Measurements from ENCODE around the gene PDE7B.

The PDE7B gene

GRCh38 chr6:136092897-136093296, 241.4 kb downstream of the PDE7B start:
- Histone ChIP-seq H3K4me3 (IDR thresholded peaks at IDR 0.05; ENCODE audit: insufficient read depth, low read depth, low read length) (no peak overlapping the region), H3K27ac (no peak overlapping the region)

GRCh38 chr6:136093835-136094234, 242.3 kb downstream of the PDE7B start:
- Histone ChIP-seq H2AFZ (ENCODE audit: low read depth) (no peak overlapping the region), H3K36me3 (ENCODE audit: insufficient read depth) (no peaks in the 10 kb centered on the region), H3K4me3 (IDR thresholded peaks at IDR 0.05; ENCODE audit: insufficient read depth, low read depth, low read length) (no peak overlapping the region), H4K20me1 (ENCODE audit: insufficient read depth) (no peaks in the 10 kb centered on the region), H3K27me3 (ENCODE audit: insufficient read depth, low read depth) (no peaks in the 10 kb centered on the region), H3K4me1 (ENCODE audit: low read depth, poor library complexity, severe bottlenecking) (no peaks in the 10 kb centered on the region), H3K79me2 (ENCODE audit: insufficient read depth, low read depth) (no peaks in the 10 kb centered on the region), H3K9ac (no peak overlapping the region), H3K4me2 (no peak overlapping the region), H3K27ac (no peak overlapping the region)
- no peak for TF ChIP-seq CTCF (conservative IDR thresholded peaks at IDR 0.05; ENCODE audit: low read depth, low read length)

More at GRCh38 chr6:136092897-136093296, 241.4 kb downstream of the PDE7B start:
- Histone ChIP-seq H3K36me3 (ENCODE audit: insufficient read depth) (no peaks in the 10 kb centered on the region), H3K4me1 (ENCODE audit: low read depth, poor library complexity, severe bottlenecking) (no peaks in the 10 kb centered on the region), H3K79me2 (ENCODE audit: insufficient read depth, low read depth) (no peaks in the 10 kb centered on the region), H2AFZ (ENCODE audit: low read depth) (no peak overlapping the region), H3K27me3 (ENCODE audit: insufficient read depth, low read depth) (no peaks in the 10 kb centered on the region), H3K9ac (no peak overlapping the region), H3K4me2 (no peak overlapping the region), H4K20me1 (ENCODE audit: insufficient read depth) (no peaks in the 10 kb centered on the region)
- no peak for TF ChIP-seq CTCF (conservative IDR thresholded peaks at IDR 0.05; ENCODE audit: low read depth, low read length)

GRCh38 chr6:136094812-136095211, 243.3 kb downstream of the PDE7B start:
- Histone ChIP-seq H4K20me1 (ENCODE audit: insufficient read depth) (no peaks in the 10 kb centered on the region), H3K9ac (no peak overlapping the region), H2AFZ (ENCODE audit: low read depth) (no peak overlapping the region), H3K4me1 (ENCODE audit: low read depth, poor library complexity, severe bottlenecking) (no peaks in the 10 kb centered on the region), H3K27me3 (ENCODE audit: insufficient read depth, low read depth) (no peaks in the 10 kb centered on the region), H3K27ac (no peak overlapping the region), H3K4me2 (no peak overlapping the region), H3K4me3 (IDR thresholded peaks at IDR 0.05; ENCODE audit: insufficient read depth, low read depth, low read length) (no peak overlapping the region), H3K36me3 (ENCODE audit: insufficient read depth) (no peaks in the 10 kb centered on the region), H3K79me2 (ENCODE audit: insufficient read depth, low read depth) (no peaks in the 10 kb centered on the region)
- no peak for TF ChIP-seq CTCF (conservative IDR thresholded peaks at IDR 0.05; ENCODE audit: low read depth, low read length)

- Histone ChIP-seq H3K9ac (no peak overlapping the region), H3K27me3 (ENCODE audit: insufficient read depth, low read depth) (no peaks in the 10 kb centered on the region), H3K36me3 (ENCODE audit: insufficient read depth) (no peaks in the 10 kb centered on the region), H2AFZ (ENCODE audit: low read depth) (no peak overlapping the region), H3K4me1 (ENCODE audit: low read depth, poor library complexity, severe bottlenecking) (no peaks in the 10 kb centered on the region), H3K27ac (no peak overlapping the region), H3K79me2 (ENCODE audit: insufficient read depth, low read depth) (no peaks in the 10 kb centered on the region), H4K20me1 (ENCODE audit: insufficient read depth) (no peaks in the 10 kb centered on the region), H3K4me3 (IDR thresholded peaks at IDR 0.05; ENCODE audit: insufficient read depth, low read depth, low read length) (no peak overlapping the region), H3K4me2 (no peak overlapping the region)
- TF ChIP-seq CTCF (conservative IDR thresholded peaks at IDR 0.05; ENCODE audit: low read depth, low read length): no peak
Measured at GRCh38 chr6:136095986-136096385, 244.5 kb downstream of the PDE7B start.
